GM18517 (cell line): ENCODE data around the gene FTH1.
"Not testable (repeated sequence)": the region's sequence is repeated elsewhere in the genome, so short reads cannot be mapped to it uniquely, and the experiment has no call there.

Experiments used
- ATAC-seq: cut with Tn5 transposase; IDR thresholded peaks from one replicate; pipeline ENCODE4 v1.9.1; 2021; ENCODE audit warnings: mild to moderate bottlenecking, moderate library complexity; ENCODE audit not compliant: unreplicated experiment

The FTH1 gene

DNA sequence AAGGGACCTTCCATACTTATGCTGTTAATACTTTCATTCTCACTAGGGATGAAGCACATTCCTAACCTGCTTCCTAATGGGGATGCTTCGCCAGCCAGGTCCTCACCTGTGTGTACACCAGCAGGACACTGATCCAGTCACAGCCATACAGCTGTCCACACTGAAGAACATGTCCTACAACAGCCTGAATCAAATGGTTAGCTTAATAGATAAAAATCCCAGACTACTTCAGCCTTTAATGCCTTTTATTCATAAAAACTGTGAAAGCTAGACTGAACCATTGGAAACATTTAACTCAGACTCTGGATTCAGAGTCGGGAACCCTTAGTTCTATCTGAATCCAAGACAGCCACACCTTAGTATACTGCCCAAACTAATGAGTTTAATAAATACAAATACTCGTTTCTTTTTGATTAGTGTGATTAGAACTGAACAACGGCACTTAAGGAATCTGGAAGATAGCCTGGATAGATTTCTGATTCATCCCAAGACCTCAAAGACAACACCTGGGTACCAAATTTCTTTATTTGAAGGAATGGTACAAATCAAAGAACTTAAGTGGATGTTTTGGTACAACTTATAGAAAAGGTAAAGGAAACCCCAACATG is 3.3 kb downstream of the FTH1 start:
- no peak for ATAC-seq

DNA sequence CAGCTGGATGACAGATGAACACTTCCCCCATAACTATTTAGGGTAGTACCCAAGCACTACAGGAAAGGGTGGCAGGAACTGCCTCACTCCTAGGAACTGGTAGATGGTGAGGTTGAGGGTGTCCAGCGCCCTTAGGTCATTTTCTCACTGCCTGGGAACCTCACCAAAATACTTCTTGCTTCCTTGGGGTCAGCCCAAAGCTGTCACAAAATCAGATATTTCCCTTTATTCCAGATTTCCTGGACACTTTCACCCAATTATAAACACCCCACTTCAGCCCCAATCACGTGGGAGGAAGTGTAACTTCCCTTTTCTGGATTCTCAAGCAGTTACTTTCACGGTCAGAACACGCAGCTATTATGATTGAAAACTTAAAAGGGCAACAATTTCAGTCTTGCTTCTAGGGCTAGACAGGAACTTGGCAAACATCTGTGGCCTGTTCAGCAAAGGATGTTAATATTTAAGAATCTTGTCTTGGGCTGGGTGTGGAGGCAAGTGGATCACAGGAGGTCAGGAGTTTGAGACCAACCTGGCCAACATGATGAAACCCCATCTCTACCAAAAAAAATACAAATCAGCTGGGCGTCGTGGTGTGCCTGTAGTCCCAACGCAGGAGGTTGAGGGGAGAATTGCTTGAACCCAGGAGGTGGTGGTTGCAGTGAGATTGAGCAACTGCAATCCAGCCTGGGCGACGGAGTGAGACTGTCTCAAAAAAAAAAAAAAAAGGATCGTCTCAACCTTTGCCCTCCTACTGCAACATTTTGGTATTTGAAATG is 4.0 kb downstream of the FTH1 start:
- ATAC-seq = no peak

DNA sequence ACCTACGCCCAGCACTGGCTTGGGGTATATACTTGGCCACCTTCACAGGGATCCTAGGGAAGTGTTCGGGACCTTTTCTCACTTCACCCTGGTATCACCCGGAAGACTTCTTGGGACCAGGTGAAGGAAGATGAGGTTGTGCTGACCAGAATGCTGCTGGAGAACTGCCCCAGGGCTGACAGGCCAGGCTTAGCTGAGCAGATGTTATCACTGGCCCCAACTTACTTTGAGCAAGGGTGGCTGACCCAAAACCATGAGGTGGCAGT is 4.5 kb downstream of the FTH1 start:
- ATAC-seq = no peak

DNA sequence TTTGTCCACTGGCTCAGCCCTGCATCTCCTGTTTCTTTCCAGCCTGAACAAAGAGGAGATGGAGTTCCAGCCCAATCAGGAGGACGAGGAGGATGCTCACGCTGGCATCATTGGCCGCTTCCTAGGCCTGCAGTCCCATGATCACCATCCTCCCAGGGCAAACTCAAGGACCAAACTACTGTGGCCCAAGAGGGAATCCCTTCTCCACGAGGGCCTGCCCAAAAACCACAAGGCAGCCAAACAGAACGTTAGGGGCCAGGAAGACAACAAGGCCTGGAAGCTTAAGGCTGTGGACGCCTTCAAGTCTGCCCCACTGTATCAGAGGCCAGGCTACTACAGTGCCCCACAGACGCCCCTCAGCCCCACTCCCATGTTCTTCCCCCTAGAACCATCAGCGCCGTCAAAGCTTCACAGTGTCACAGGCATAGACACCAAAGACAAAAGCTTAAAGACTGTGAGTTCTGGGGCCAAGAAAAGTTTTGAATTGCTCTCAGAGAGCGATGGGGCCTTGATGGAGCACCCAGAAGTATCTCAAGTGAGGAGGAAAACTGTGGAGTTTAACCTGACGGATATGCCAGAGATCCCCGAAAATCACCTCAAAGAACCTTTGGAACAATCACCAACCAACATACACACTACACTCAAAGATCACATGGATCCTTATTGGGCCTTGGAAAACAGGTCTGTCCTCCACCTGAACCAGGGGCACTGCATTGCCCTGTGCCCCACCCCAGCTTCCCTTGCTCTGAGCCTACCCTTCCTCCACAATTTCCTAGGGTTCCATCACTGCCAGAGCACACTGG is 5.0 kb downstream of the FTH1 start:
- ATAC-seq = no peak

DNA sequence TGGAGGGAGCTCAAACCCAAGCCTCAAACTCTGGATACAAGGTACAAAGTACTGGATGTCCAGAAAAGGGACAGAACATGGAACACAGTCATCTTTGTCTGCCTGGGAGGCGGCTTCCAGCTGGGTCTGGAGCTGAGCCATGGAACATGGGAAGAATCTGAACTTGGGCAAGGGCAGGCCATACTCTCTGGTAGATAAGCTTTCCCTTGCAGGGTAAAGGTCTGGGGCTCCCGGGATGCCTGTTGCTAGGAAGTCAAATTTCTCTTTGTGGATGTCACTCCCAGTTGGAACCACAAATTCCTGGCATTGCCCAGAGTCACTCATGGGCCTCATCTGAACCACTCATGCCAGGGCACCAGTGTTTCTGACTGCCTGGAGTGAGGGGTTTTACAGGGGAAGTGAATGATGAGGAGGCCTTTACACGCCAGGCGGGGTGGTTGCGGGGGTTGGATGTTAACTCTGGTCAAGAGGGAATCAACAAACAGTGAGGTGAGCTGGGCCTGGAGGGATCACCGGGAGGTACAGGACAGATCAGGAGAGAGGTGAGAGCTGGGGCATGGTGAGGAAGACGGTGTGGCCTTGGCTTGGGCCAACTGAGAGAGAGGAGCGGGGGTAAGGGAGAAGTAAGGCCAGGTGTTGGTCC is 5.7 kb downstream of the FTH1 start:
- no peak for ATAC-seq

DNA sequence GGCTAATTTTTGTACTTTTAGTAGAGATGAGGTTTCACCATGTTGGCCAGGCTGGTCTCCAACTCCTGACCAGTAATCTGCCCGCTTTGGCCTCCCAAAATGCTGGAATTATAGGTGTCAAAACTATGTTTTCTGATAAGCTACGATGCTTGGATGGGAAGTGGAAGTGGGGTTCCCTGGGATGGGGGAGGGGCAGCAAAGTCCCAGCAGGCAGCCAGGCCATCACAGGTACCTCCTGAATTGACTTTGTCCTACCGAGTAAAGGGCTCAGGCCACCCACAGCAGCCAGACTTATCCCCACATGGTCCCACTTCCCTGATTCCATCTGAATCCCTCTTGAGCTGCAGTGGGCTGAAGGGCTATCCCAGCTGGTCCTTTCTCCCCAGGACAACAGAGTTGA is 6.9 kb downstream of the FTH1 start:
- ATAC-seq = no peak

DNA sequence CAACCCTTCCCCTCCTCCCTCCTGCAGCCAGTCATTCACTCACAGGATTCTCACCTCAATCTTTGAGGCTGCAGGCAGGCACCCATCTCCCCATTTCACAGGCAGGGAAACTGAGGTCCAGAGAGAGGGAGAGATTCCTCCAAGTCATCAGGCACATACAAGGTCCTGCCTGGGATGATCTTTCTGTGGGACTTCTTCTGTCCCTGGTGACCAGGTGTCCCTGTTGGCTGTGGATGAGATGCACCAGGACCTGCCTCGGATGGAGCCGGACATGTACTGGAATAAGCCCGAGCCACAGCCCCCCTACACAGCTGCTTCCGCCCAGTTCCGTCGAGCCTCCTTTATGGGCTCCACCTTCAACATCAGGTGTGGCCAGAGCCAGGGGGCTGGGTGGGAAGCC is 7.8 kb downstream of the FTH1 start:
- ATAC-seq = no peak

DNA sequence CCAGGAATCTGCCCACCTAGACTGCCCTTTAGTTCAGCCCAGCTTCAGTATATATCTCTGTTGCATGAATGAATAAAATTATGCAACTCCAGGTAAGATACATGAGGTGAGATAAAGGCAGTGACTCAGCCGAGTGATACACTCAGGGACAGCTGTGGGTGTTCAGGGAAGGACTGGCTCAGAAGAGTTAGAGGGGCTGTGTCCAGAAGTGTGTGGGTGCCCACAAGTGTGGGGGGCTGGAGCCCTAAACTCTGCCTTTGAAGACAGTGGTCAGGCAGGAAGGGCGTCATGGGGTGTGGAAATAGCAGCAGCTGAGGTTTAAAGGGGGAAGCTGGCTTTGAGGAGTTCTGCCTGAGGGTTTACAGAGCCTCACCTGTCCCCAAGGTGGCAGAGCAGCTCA is 8.3 kb downstream of the FTH1 start:
- ATAC-seq = no peak

DNA sequence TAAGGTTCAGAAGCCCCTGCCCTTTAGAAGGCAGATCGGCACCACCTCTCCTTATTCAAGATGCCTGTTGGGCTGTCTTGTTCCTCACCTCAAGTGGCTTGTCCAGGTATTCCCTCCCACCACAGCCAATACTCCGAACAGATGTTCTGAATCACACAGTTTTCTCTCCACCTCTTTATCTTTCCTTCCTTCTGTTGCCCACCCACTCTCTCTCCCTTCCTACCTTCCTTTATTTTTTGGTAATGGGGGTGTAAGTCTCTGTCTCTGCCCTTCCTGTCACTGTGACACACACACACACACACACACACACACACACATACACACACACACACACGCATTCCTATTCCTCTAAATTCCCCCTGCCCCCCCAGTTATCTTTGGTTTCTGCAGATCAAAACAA is 8.8 kb downstream of the FTH1 start:
- ATAC-seq = no peak

DNA sequence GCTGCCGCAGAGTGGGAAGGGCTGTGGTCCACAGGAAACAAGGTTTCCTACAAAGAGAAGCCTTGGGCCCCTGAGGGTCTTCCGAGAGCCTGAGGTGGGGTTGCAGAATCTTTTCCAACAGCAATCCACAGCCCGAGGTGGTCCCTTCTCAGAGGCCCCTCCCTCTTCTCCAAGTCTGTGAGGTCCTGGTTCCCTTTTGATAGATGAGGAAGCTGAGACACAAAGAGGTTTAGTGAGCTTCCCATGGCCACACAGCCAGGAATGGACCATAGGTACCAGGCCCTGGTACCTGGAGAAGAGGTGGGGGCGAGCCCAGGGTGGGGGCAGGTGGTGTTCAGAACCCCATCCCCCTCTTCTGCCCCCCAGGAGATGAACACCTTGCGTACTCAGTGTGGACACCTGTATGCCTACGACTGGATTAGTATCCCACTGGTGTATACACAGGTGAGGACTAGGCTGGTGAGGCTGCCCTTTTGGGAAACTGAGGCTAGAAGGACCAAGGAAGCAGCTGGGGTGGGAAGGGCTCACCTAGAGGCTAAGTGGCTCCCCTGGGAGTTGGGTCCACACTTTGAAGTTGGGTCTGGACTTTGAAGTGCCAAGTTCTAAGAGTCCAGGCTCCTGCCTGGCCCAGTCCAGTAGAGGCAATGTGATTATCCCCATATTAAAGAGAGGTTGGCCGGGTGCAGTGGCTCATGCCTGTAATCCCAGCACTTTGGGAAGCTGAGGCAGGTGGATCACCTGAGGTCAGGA is 10.2 kb downstream of the FTH1 start:
- ATAC-seq = no peak

DNA sequence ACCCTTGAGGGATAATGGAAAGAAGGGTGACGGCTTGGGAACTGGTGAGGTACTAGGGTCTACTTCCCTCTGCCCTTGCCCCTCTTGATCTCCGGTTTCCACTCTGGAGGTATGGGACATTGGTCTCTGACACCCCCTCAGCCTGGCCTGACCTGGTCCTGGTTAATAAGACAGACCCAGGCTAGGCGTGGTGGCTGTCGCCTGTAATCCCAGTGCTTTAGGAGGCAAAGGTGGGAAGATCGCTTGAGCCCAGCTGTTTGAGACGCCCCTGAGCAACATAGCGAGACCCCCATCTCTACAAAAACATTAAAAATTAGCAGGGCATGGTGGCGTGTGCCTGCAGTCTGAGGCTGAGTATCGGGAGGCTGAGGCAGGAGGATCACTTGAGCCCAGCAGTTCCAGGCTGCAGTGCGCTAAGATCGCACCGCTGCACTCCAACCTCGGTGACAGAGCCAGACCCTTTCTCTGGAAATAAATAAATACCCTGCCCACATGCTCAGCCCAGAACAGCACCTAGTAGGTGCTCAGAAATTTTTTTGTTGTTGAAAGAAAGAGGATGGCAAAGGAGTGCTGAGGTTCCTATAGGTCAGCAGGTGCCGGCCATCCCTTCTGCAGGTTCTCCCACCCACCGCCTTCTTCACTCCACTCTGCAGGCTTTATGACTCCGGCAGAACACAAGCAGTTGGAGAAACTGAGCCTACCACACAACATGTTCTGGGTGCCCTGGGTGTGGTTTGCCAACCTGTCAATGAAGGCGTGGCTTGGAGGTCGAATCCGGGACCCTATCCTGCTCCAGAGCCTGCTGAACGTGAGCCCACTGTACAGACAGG is 11.0 kb downstream of the FTH1 start:
- no peak for ATAC-seq

DNA sequence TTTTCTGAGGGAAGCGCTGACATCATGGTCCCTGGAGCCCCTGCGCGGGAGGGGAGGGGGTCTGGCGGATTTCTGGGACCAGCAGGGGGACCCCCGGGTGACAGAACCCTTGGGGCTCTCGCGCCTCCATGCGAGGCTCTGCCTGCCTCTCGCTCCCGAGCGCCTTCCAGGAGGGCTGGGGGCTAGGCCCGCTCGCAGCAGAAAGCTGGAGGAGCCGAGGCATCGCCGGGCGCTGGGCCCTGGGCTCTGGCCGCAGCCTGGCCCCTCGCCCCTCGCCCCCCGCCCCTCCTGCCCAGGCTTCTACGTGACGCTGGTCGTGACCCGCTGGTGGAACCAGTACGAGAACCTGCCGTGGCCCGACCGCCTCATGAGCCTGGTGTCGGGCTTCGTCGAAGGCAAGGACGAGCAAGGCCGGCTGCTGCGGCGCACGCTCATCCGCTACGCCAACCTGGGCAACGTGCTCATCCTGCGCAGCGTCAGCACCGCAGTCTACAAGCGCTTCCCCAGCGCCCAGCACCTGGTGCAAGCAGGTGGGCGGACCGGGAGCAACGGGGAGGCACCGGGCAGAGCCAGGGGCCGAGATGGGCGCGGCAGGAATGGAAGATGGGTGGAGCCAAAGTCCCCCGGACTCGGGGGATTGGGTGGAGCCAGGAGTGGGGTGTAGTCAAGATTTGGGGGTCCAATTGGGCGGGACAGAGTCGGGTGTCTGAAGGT is 11.9 kb downstream of the FTH1 start:
- no peak for ATAC-seq

DNA sequence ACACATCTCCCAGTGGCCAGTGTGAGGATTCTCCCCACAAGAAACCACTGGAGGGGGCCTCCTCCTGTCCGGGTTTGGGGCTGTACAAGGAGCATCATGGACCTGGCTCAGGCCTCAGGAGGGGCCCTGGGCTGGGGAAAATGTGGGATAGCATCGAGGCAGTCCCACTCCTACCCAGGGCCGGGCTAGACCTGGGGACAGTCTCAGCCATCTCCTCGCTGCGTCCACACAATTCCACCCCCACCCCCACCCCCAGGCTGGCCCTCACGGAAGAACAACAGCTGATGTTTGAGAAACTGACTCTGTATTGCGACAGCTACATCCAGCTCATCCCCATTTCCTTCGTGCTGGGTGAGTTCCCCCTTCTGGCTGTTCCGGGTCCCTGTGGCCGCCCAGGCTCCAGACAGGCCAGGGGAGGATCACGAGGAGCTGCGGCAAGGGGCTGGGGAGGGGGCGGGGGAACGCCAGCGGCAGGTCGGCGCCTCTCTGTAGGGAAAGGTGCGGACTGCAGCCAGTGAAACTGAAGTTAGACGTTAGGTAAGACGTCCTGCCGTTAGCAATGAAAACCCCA is 12.5 kb downstream of the FTH1 start:
- no peak for ATAC-seq

DNA sequence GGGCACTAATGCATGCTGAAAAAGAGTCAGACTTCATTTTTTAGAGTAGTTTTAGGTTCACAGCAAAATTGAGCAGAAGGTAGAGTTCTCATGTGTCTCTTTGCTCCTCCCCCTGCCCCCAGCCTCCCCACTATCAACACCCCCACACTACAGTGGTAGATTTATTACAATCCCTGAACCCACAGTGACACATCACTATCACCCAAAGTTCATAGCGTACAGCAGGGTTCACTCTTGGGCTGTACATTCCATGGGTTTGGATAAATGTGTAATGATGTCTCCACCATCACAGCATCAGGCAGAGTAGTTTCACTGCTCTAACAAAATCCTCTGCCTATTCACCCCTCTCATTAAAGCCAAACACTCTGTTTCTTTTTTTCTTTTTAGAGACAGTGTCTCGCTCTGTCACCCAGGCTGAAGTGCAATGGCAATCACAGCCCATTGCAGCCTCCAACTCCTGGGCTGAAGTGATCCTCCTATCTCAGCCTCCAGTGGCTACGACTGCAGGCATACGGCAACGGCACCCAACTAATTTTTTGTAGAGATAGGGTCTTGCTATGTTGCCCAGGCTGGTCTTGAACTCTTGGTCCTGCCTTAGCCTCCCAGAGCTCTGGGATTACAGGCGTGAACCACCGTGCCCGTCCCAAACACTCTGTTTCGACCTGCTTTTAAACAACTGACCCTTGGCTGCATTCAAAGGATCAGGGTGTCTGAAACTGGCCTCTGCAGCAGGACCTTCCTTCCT is 13.2 kb downstream of the FTH1 start:
- no peak for ATAC-seq

DNA sequence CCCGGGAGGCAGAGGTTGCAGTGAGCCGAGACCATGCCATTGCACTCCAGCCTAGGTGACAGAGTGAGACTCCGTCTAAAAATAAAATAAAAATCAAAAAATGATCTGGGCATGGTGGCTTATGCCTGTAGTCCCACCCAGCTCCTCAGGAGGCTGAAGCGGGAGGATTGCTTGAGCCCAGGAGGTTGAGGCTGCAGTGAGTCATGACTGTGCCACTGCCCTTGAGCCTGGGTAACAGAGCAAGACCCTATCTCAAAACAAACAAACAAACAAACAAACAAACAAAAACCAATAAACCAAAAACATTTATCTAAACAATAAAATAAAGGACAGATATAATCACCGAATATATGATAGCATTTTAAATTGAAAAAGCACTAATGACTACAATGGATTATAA is 13.8 kb downstream of the FTH1 start:
- not testable (repeated sequence) for ATAC-seq

DNA sequence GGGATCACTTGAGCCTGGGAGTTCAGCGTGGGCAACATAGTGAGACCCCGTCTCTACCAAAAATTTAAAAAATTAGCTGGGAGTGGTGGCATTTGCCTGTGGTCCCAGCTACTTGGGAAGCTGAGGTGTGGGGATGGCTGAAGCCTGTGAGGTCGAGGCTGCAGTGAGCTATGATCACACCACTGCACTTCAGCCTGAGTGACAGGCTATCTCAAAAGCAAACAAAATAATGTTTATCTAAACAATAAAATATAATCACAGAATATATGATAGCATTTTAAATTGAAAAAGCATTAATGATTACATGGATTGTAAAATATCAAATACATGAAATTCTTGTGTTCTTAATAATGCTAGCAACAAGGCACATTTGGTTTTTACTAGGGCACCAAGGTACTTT is 14.6 kb downstream of the FTH1 start:
- ATAC-seq = no peak

DNA sequence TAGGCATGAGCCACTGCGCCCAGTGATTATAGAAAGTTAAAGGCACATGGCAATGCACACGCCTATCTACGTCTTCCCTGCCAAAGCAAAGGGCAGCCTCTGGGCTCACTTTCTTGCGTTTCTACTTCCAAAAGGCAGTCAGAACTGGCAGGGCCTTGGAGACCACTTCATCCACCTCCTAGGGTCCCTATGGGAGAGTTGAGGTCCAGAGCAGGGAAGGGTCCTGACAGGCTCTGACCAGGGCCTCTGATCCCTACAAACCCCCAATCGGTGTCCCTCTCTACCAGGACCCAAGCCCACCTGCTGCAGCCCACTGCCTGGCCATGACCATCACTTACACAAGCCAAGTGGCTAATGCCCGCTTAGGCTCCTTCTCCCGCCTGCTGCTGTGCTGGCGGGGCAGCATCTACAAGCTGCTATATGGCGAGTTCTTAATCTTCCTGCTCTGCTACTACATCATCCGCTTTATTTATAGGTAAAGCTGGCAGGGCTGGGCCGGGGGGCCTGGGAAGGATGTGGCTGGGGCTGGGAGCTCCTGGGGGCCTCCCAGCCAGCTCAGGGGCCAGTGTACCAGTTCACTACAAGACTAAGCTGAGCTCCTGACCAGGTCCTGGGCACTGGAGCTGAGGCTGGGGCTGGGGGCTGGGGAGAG is 15.8 kb downstream of the FTH1 start:
- ATAC-seq = no peak

DNA sequence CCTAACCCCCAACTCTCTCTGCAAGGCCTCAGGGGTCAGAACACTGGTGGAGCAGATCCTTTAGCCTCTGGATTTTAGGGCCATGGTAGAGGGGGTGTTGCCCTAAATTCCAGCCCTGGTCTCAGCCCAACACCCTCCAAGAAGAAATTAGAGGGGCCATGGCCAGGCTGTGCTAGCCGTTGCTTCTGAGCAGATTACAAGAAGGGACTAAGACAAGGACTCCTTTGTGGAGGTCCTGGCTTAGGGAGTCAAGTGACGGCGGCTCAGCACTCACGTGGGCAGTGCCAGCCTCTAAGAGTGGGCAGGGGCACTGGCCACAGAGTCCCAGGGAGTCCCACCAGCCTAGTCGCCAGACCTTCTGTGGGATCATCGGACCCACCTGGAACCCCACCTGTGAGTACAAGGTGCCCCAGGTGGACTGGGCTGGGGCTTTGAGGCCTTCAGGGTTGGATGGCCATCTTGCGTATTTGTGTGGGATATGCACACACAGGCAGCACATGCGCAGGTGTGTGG is 17.3 kb downstream of the FTH1 start, which contains the start of gene BEST1:
BEST1 (plus strand) TSS at position 317 of the 513 bp plus-strand sequence. CDS start 1,456 bp downstream, outside the sequence.
- no peak for ATAC-seq
